HL-60 (cell line): Measurements from ENCODE around the gene AFAP1L2.

Source experiments
- DNase-seq, 2 experiments: peaks; one replicate each; pipeline ENCODE4 v3.0.0-alpha.2; 2010 to 2020; ENCODE audit warnings: low read depth in 1 of 2, low spot score in 1 of 2
- H3K27ac ChIP-seq: fragments of 250-450 bp; sonication (Bioruptor Pico); replicated peaks from 2 replicates; pipeline ENCODE4 v1.5.1; 2020; ENCODE audit warnings: mild to moderate bottlenecking, moderate library complexity
- H3K27me3 ChIP-seq: fragments of 250-450 bp; sonication (Bioruptor Pico); 2 replicates; pipeline ENCODE4 v1.5.1; 2021; ENCODE audit warnings: mild to moderate bottlenecking, moderate library complexity; ENCODE audit not compliant: insufficient read depth, poor library complexity, severe bottlenecking
- H3K4me3 ChIP-seq: replicated peaks from 2 replicates; pipeline ENCODE4 v1.5.1; 2011; ENCODE audit warnings: mild to moderate bottlenecking, control low read depth, low read length; ENCODE audit not compliant: insufficient read depth
- CTCF ChIP-seq: IDR thresholded peaks from one replicate; pipeline ENCODE4 v1.5.1; 2011; ENCODE audit warnings: low read length, control low read depth, inconsistent platforms; ENCODE audit not compliant: insufficient read depth
- GABPA ChIP-seq: IDR thresholded peaks from 2 replicates; pipeline ENCODE4 v1.6.1; 2012; ENCODE audit warnings: low read depth
- POLR2AphosphoS5 ChIP-seq: IDR thresholded peaks from 2 replicates; pipeline ENCODE4 v1.6.1; 2012; ENCODE audit warnings: low read depth
- REST ChIP-seq: IDR thresholded peaks from 2 replicates; pipeline ENCODE4 v1.6.1; 2012; ENCODE audit warnings: low read depth; ENCODE audit not compliant: insufficient replicate concordance
- SPI1 ChIP-seq: IDR thresholded peaks from 2 replicates; pipeline ENCODE4 v1.6.1; 2012; ENCODE audit warnings: low read depth, mild to moderate bottlenecking, borderline replicate concordance

Gene AFAP1L2

GRCh38 chr10:114380797-114381196 is 23.5 kb downstream of the AFAP1L2 start:
- DNase-seq = no peak
- no peak for TF ChIP-seq POLR2AphosphoS5
- no peak for TF ChIP-seq SPI1
- TF ChIP-seq REST = no peak
- TF ChIP-seq GABPA = no peak
- TF ChIP-seq CTCF = no peak
- H3K27ac ChIP-seq = no peak overlapping the region
- H3K27me3 ChIP-seq = no peaks in the 10 kb centered on the region
- H3K4me3 ChIP-seq = no peak overlapping the region

GRCh38 chr10:114380060-114380459 is 24.2 kb downstream of the AFAP1L2 start:
- no peak for TF ChIP-seq SPI1
- no peak for DNase-seq
- no peak overlapping the region for H3K4me3 ChIP-seq
- H3K27ac ChIP-seq = no peak overlapping the region
- H3K27me3 ChIP-seq = no peaks in the 10 kb centered on the region

- Histone ChIP-seq H3K4me3 (no peak overlapping the region), H3K27ac (no peak overlapping the region), H3K27me3 (no peaks in the 10 kb centered on the region)
- no peak for DNase-seq
- TF ChIP-seq CTCF = no peak
- no peak for TF ChIP-seq REST
- no peak for TF ChIP-seq POLR2AphosphoS5
Measured at GRCh38 chr10:114379631-114380041, 24.7 kb downstream of the AFAP1L2 start.

- no peak for DNase-seq
- TF ChIP-seq POLR2AphosphoS5 (no peak), REST (no peak), SPI1 (no peak), CTCF (no peak), GABPA (no peak)
- H3K4me3 ChIP-seq = no peak overlapping the region
- H3K27ac ChIP-seq = no peak overlapping the region
- H3K27me3 ChIP-seq = no peaks in the 10 kb centered on the region
Measured at GRCh38 chr10:114376523-114376922, 27.8 kb downstream of the AFAP1L2 start.
